GM18951 (cell line): ENCODE data around the gene DCUN1D4.
"Not testable (repeated sequence)": the region's sequence is repeated elsewhere in the genome, so short reads cannot be mapped to it uniquely, and the experiment has no call there.

Experiments
- POLR2A ChIP-seq: IDR thresholded peaks from 4 replicates; pipeline ENCODE4 v1.6.1; 2011; ENCODE audit warnings: mild to moderate bottlenecking; ENCODE audit not compliant: insufficient read length, insufficient read depth; ENCODE audit errors: extremely low read depth
- in situ Hi-C: fragments of 300-500 bp; cut with MboI; formaldehyde crosslinking; loops from one replicate; pipeline ENCODE4 v1.12.0; 2022; ENCODE audit warnings: low sequenced_read_pairs, mixed read lengths, inconsistent platforms; ENCODE audit not compliant: unreplicated experiment

Gene DCUN1D4

DNA sequence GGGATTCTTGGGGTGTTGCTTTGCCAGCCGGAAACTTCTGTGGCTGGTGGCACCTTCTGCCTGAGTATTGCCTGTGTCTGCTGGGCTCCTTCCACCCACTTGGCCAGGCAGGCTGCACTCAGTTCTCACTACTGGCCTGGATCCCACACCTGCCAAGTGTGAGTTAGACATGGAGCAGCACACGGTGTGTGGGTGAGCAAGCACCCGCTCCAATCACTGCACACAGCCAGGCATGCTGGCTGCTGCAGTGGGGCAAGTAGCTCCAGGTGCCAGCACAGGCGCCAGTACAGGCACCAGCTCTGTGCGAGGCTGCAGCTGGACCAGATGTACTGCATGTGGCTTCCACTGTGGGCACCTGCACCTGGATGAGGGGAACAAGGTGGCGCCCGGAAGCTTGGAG, 23.9 kb downstream of the DCUN1D4 start:
- in situ Hi-C loops: no loop called here
- no peak for TF ChIP-seq POLR2A

GRCh38 chr4:51867689-51868448, 24.9 kb downstream of the DCUN1D4 start:
- TF ChIP-seq POLR2A: no peak
- in situ Hi-C loops: no loop called here

GRCh38 chr4:51868449-51868847, 25.5 kb downstream of the DCUN1D4 start:
- in situ Hi-C loops: no loop called here
- TF ChIP-seq POLR2A: no peak

- TF ChIP-seq POLR2A: no peak
- in situ Hi-C loops: no loop called here
These were observed 27.7 kb downstream of the DCUN1D4 start for GRCh38 chr4:51870441-51871188.

- TF ChIP-seq POLR2A: no peak
- in situ Hi-C loops: no loop called here
These were observed 29.5 kb downstream of the DCUN1D4 start for GRCh38 chr4:51872283-51872997.

DNA sequence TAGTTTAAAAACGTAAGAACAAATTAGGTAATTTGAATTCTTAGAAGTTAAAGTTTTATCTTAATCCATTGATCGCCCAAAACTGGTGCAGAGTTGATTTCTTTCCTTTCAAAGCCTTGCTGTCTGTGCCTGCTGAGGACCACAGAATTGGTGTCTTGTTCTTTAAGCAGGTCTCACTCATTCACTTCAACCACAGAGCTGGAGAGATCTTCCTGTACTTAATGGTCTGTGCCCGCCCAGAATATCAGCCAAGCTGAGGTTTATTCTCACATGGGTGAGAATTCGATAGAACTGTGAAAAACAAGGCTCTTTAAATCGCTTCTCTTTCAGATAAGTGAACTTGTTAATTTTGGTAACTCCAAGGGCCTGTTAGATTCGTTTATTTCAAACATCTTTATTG, 31.6 kb downstream of the DCUN1D4 start:
- in situ Hi-C loops: no loop called here
- TF ChIP-seq POLR2A: no peak

GRCh38 chr4:51878431-51878830, 35.5 kb downstream of the DCUN1D4 start:
- TF ChIP-seq POLR2A: no peak
- in situ Hi-C loops: no loop called here

DNA sequence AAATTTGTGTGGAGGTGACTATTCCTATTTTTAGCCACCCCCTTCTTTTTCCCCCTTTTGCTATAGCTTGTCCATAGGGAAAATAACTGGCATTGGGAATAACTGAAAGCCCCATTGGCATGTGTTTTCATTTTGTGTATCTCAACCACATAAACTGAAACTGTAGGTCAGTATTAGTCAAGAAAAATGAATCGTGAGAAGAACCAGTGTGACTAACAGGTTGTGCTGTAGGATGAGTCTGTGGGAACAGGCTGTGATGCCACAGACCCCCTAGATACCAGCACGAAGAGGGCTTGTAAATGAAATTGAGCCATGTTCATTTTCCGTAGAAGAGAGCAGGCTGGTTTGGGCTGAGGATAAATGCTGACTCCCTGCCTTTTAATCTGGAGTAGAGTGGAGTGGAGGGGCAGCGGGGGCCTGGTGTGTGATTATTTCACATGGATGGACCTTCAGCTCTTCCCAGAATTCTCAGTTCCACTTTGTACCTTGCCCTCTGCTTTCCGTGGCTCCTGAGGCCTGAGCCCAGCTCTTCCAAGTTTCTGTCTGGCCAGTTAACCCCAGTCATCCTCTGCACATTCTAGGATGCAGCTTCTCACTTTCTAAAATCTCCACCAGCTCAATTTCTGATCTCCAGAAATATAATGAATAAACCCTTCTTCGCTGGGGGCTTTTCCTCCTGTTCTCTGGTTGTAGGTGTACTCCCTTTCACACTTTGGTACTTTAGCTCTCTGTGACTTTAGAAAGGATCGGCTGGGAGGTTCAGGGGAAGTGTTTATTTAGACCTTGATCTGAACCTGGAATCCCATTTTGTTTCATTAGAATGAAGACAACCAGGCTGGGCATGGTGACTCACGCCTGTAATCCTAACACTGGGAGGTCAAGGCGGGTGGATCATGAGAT, 37.3 kb downstream of the DCUN1D4 start:
- TF ChIP-seq POLR2A: no peak
- in situ Hi-C loops: no loop called here

DNA sequence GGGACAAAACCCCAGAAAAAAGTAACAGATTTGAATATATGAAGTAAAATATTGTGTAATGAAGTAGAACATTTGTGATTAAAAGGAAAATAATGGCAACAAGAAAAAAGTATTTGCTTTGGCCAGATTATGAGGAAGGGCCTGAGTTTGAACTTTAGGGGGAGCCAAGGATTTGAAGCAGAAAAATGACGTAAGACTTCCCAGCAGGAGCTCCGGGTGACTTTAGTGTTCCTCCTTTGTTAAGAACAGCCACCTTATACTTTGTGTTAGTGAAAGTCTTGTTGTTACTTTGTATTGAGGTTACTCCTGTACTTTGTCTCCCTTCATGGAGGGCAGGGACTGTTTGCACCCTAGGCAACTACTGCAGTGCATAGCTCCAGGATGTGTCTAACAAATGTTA, 41.1 kb downstream of the DCUN1D4 start:
- TF ChIP-seq POLR2A: no peak
- in situ Hi-C loops: no loop called here

DNA sequence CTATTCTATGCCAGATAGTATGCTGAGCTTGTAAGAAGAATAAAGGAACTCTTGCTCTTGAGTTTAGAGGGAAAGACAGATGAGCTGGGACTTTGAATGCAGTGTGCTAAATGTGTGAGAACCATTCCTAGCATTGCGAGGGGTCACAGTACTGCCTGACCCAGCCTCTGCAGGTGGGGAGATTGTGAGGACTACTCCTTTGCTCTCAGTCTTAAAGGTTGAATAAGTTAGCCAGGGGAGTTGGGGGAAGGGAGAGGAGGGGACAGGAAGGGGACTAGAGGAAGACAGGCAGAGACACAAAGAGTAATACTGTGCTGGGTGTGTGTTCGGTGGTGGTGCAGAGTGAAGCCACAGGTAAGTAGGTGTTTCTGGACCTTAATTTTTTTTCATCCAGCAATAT, 41.7 kb downstream of the DCUN1D4 start:
- TF ChIP-seq POLR2A: no peak
- in situ Hi-C loops: no loop called here

DNA sequence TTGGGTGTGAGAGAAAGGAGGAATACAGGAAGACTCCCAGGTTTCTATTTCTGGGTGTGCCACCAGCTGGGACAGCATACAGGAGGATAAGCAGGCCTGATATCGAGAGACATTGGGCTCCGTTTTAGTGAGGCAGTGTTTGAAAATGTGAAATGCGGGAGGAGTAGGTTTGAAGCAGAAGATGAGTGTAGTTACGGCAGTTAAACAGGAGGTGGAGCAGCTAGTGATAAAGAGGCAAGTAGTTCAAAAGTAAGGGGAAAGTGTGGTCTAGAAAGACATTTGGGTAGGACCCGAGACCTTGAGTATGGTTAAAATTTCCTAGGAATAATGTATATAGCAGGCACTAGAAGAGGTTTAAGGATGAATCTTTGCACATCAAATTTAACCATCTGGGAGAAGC, 42.4 kb downstream of the DCUN1D4 start:
- in situ Hi-C loops: no loop called here
- no peak for TF ChIP-seq POLR2A

DNA sequence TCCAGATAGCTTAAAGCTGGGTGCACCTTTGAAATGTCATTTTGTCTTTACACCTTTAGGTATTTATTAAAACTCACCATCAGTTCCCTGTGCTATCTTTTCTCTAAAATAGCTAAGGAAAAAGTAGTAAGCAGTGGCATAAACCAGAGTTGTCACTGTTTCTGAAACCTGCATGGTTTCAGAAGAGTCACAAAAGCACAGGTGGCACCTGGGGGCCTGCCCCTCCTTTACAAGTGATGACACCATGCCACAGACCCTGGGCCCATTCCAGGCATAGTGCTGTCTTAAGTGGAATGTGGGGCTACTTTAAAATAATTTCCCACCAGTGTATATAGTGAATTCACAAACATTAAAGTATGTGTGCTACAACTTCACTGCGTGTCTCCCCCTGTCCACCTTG, 47.8 kb downstream of the DCUN1D4 start:
- no peak for TF ChIP-seq POLR2A
- in situ Hi-C loops: no loop called here

DNA sequence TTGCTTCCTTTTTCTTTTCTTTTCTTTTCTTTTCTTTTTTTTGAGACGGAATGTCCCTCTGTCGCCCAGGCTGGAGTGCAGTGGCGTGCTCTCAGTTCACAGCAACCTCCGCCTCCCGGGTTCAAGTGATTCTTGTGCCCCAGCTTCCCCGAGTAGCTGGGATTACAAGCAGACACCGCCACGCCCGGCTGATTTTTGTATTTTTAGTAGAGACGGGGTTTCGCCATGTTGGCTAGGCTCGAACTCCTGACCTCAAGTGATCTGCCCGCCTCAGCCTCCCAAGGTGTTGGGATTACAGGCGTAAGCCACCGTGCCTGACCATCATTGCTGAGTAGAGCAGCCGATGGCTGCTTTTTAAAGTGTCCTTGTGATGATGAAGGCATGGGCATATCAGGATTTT, 50.4 kb downstream of the DCUN1D4 start:
- in situ Hi-C loops: not testable (repeated sequence)

DNA sequence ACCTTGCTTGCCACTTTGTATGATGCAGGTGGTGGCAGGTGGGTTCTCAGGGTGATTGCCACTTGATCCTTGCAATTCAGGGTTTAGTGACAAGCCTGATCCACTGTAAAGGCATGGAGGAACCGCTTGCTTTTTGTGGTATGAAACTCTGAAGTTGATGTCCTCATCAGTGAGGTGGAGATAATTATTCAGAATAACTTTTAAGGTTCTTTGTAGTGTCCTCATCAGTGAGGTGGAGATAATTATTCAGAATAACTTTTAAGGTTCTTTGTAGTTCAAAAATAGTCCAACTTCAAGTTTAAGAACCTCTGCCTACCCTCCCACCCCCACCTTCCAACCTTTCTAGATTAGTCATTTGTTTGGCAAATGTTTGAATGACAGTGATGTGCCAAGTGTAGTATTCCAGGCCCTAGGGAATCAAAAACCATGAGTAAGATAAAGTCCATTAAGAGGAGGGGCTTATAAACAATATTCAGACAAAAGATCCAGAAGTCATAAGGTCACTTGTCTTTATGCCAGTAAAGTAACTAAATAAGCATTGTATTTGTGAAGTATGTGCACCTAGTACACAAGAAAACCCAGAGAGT, 51.2 kb downstream of the DCUN1D4 start:
- TF ChIP-seq POLR2A: no peak
- in situ Hi-C loops: no loop called here
